Cardiac septum (tissue), 1 donor: ENCODE data around the gene GOLPH3L. TPM values are rescaled to one million over a fixed set of nuclear protein-coding genes. Genes with fewer than 3 reads are reported as not detected.
"Not testable (repeated sequence)": the region's sequence is repeated elsewhere in the genome, so short reads cannot be mapped to it uniquely, and the experiment has no call there.

Source experiments
- DNase-seq: peaks from one replicate; pipeline ENCODE4 v3.0.0-alpha.2; 2020; ENCODE audit warnings: low spot score
- intact Hi-C: fragments of 100-400 bp; cut with DNase I; formaldehyde crosslinking; loops from one replicate; pipeline ENCODE4 v1.14.0; 2022
- long read RNA-seq: library from polyadenylated mRNA; unstranded; transcript quantifications from one replicate; pipeline ENCODE4 v2.0.0, GENCODE V29; 2021
- total RNA-seq: library from RNA; stranded (reverse); fragmentation: NEBNext Ultra II Directional; extraction: Animal tissue kit (Norgen Biotek cat#: 25700); gene quantifications from one replicate; pipeline ENCODE4 v1.2.1, GENCODE V29; 2021
- donor health status: DM: no; HTN: no; CAD: no.

GOLPH3L gene
- total RNA-seq: 12.6 TPM
- long read RNA-seq, transcript GOLPH3L-201 (5 exons, 2,999 nt): major isoform, 9 of 15 reads
- long read RNA-seq, partial matches to known transcripts: 0 of 15 reads
- long read RNA-seq, other reads (novel, unspliced or antisense): 6 of 15 reads

DNA sequence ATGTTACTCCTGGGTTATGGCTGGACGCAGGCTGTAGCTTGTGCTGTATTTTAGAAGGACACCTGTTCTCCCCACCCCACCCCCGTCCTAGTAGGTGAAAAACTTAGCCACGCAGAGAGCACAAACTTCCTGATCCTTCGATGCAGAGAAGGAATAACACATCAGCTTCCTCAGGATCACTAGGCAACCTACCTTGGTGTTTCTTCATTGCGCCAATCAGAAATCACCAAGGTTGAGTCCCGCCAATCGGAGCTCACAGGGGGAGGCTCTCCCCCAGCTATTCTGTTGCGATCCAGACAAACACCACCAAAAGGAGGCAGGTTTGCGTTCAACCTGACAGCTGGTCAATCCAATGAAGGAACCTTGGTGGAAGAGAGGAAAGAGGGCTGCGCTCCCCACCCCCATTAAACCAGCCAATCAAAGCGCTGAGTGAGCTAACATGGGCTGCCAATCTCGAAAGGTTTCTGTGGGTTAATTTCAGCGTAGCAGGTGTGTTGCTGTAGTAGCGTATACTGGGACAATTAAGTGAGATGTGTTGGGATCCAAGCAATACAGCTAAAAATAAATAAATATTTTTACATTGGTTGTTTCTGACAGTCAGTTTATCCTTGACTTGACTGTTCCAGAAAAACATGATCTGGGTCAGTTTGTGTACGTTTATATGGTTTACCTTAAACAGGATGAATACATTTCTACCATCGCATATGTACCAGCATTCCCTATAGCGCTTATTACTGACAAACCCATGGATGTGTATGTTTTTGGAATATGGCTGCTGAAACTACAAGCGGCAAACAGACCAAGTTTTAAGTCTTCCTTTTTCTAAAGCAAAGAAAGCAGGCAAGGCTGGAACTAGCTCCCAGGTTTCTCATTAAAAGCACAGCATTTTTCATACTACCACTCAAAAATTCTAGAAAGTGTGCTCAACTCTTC, at the start of gene GOLPH3L:
Gene GOLPH3L (minus strand): TSS at position 160 of the 933 bp plus-strand sequence. CDS start 2,316 bp downstream, outside the sequence.
- intact Hi-C loops: loop anchor here (5.0 kb wide), 1 partner anchor 135 kb away; no protein-coding TSS in a partner anchor
- DNase-seq: peak; percentile 93

DNA sequence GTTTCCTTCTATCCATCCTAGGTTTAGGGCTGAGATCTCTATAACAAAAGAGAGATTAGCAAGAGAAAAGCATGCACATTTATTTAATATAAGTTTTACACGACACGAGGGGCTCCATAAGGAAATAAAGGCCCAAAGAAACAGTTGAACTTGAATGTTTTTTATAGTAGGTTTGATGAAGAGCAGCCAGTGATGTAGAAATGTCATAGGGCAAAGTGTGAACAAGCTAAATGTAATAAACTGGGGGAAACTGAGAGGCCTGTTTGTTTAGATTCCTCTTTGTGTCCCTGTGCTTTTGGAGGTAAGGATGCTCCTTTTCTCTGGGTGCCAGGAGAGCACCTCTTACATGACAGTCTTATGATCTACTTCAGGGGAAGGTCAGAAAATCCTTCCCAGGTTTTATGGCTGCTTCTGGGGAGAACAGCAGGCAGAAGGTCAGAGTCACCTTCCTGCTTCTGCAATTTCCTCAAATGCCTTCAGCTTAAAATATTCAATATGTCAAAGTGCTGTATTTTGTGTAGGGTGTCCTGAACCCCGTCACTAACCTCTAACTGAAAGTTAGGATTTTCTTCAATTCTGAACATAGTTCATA, 33.3 kb upstream of the GOLPH3L start:
- intact Hi-C loops: no loop called here

DNA sequence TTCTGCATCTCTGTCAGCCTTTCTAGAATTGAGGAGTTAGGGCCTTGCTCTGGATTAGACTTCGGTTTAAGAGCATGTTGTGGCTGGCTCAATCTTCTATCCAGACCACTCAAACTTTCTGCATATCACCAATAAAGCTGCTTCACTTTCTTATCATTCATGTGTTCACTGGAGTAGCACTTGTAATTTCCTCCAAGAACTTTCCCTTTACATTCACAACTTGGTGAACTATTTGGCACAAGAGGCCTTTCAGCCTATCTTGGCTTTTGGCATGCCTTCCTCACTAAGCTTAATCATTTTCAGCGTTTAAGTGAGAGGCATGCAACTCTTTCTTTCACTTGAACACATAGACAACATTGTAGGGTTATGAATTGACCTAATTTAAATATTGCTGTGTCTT, 27.4 kb upstream of the GOLPH3L start:
- intact Hi-C loops: no loop called here
- DNase-seq: no peak

More for the DNA sequence above, 33.3 kb upstream of the GOLPH3L start:
- DNase-seq: no peak

DNA sequence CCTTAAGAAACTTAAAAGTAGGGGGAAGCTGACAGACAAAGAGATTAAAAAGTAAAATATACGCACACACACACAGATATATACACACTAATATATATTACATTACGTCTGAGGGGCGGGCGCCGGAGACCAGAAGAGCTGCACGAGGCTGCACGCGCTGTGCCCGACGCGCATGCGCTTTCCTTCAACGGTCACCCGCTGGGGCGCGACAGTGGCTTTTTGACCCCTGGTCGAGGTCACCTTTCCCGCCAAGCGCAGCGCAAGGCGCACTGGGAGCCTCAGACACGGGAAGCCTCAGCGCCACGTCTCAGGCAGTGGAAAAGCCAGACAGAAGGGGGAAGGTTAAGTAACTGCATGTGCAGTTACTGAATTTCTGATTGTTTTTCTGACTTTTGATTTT, 23.7 kb upstream of the GOLPH3L start, which contains the start of gene HORMAD1:
Gene HORMAD1 (minus strand): TSS at position 193 of the 400 bp plus-strand sequence. CDS start 1,390 bp downstream, outside the sequence.
- intact Hi-C loops: no loop called here
- no peak for DNase-seq

DNA sequence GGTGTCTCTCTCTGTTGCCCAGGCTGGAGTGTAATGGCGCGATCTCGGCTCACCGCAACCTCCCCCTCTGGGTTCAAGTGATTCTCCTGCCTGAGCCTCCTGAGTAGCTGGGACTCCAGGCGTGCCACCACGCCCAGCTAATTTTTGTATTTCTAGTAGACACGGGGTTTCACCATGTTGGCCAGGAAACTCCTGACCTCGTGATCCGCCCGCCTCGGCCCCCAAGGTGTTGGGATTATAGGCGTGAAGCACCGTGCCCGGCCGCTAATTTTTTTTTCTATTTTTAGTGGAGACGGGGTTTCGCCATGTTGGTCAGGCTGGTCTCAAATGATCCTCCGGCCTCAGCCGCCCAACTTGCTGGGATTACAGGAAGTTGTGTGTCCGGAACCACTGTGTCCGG, 23.1 kb upstream of the GOLPH3L start:
- DNase-seq: no peak
- intact Hi-C loops: no loop called here

DNA sequence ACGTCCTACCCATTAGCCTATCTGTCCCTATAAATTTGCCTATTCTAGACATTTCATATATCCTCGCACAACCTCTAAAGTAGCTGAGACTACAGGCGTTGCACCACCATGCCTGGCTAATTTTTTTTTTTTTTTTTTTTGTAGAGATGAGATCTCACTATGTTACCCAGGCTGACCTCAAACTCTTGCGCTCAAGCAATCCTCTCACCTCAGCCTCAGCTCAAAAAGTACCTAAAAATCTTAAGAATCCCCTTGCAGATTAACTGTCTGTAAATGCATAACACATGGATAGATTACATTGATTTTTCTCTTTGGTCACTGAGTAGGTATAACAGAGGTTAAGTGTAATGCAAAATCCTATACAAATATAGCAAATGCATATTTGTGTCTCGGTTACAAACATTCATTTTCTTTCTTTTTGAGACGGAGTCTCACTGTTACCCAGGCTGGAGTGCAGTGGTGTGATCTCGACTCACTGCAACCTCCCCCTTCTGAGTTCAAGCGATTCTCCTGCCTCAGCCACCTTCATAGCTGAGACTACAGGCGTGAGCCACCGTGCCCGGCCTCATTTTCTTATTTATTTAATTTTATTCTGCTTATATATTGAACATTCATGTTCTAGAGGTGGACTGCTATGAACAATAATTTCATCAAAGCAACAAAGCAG, 21.4 kb upstream of the GOLPH3L start:
- DNase-seq: no peak
- intact Hi-C loops: no loop called here

DNA sequence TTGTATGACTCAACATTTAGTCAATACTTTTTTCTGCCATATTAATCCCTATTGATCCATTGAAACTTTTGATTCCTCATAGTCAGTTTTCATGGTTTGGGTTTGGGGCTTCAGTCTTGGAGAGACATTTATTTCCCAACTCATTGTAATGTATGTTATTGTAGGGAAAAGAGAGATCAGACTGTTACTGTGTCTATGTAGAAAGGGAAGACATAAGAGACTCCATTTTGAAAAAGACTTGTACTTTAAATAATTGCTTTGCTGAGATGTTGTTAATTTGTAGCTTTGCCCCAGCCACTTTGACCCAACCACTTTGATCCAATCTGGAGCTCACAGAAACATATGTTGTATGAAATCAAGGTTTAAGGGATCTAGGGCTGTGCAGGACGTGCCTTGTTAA, 12.1 kb upstream of the GOLPH3L start:
- DNase-seq, intact Hi-C loops: not testable (repeated sequence)

DNA sequence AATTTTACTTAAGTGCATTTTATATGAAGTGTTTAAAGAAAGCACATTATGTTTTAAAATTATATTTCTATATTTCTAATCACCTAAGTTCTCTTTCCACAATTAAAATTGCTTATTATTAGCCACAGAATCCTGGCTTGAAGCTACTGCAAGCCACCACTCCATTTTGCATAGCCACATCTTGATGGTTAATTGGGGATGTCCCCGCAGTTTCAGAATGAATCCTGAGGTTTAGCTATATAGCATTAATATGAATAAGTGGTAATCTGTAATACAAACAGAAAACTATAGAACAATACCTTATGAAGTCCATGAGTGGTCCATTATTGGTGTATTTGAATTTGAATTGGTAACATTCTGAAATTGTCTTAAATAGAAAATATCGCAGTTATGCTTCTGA, 11.6 kb upstream of the GOLPH3L start:
- intact Hi-C loops: no loop called here
- no peak for DNase-seq

DNA sequence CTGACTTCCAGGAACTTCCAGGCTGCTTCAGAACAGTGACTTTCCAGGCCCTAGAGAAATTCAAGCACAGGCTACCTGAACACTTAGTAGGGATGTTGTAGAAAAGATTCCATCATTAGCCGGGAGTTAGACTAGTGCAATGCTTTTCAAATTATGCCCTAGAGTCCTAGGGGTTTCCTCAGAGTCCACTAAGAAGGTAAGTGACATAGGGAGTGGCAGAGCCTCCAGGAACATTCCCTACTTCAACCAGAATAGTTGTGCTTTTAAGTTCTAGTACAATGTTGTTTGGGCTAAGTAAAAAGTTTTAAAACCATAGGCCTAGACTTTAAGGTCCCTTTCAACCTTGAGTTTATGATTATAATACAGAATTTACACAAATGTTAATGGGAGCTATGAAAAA, 9.1 kb upstream of the GOLPH3L start:
- intact Hi-C loops: no loop called here
- no peak for DNase-seq

DNA sequence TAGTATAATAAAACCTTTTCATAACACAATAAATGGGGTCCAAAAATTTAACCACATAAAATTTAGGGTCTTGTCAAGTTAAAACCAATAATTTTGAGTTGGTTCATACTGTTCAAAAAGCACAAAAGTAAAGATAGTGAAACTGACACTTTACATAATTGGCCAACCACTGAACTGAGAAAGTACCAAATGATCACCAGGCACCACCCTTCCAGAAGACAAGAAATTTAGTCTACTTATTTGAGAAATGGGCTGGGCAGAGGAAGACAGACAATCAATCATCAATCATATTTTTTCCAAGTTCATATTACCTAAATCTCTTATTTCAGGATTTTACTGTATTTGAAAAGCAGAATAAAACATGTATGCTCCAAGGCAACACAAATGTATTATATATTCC, 6.5 kb upstream of the GOLPH3L start:
- intact Hi-C loops: no loop called here
- DNase-seq: no peak

DNA sequence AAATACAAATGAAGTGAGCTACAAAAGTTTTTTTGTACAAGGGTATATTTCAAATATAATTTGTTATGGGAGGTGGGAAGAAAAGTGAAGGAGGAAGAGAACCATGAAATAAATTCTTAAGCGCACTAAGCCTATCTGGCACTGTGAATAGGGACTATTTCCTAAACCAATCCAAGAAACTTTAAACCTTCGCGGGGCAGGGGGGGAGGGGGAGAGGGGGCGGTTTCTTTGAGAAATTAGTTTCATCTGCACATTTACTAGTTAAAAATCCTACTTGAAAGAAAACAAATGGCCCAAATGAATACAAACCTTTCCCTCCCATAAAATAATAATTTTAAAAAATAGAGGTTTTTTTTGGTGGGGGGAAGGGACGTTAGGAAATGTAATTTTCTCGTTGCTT, 364 bp downstream of the GOLPH3L start:
- intact Hi-C loops: loop anchor here (5.0 kb wide), 1 partner anchor 134 kb away; no protein-coding TSS in a partner anchor
- DNase-seq: no peak

DNA sequence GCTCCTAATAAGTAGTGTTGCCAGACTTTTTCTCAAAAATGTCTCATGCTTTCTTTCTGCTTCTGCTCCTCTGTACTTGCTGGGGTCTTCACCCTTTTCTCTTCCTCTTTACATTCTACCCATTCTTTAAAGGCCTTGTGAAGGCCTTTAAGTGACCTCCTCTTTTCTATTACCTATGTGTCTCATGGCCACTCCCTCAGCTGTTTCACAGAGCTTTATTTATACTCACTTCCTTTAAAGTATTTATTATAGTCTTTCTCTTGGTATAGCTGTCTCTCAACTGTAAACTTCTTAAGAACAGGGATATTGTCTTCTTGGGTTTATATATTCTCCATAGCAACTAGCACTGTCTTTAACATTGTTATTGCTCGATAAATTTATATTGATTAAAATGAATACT, 792 bp downstream of the GOLPH3L start:
- intact Hi-C loops: loop anchor here (5.0 kb wide), 1 partner anchor 134 kb away; no protein-coding TSS in a partner anchor
- DNase-seq: no peak

DNA sequence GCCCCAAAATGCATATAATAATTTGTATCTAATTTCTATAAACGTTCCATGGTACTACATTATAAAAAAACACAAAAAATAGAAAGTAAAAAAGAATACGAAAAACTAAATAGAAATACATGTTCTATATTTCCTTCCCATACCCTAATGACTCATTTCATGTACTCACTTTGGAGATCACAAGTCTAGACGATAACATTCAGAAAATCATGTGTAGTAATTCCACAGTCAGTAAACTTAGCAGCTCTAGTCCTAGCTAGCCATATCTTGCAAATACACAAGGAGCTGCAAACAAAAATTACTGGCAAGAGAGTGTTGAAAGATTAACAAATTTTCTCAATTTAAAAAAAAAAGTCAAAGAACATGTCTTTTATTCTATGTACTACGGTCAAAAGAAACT, 1.4 kb downstream of the GOLPH3L start:
- no peak for DNase-seq
- intact Hi-C loops: loop anchor here (5.0 kb wide), 1 partner anchor 133 kb away; no protein-coding TSS in a partner anchor

DNA sequence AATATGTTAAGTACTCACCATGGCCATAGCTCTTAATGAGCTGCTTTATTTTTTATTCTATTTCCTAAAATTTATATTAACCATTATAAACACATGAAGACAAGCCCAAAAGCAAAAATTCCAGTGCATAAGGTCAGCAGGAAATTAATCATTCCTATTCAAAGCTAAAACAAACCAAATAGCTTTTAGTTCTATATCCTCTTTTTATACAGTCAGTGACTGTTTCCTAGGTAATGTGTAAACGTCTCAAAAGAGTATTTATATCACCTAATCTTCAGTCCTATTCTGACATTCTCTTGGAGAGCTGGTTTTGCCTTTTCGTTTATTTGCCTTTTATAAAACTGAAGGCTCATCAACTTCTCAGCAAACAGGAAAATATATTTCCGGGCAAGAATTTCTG, 4.2 kb downstream of the GOLPH3L start:
- DNase-seq: no peak
- intact Hi-C loops: no loop called here

DNA sequence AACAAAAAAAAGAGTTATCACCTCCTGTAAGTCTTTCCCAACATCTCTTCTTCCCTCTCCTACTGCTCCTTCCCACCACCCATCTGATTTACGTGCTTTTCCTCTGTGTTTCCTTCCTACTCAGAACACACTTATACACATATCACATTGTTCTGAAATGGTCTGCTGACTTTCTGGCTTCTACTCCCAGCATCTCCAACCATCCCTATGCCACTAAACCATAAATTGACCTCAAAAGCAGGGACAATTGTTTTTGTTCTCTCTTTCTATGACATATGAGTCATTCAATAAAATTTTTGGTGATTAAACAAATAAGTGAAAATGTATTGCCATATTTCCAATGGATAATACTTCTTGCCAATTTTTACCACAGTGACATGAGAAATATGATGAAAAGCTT, 8.2 kb downstream of the GOLPH3L start:
- intact Hi-C loops: no loop called here
- no peak for DNase-seq

DNA sequence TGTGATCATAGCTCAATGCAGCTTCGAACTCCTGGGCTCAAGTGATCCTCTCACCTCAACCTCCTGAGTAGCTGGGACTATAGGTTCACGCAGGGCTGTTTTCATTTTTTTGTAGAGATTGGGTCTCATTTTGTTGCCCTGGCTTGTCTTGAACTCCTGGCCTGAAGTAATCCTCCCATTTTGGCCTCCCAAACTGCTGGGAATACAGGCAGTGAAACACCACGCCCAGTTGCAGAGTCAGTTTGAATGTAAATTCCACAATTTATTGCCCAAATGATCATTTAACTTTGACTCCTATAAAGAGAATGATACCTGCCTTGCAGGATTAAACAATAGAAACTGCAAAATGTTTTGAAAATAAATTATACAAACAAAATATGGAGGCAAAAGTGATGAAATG, 10.7 kb downstream of the GOLPH3L start:
- intact Hi-C loops: no loop called here
- no peak for DNase-seq

DNA sequence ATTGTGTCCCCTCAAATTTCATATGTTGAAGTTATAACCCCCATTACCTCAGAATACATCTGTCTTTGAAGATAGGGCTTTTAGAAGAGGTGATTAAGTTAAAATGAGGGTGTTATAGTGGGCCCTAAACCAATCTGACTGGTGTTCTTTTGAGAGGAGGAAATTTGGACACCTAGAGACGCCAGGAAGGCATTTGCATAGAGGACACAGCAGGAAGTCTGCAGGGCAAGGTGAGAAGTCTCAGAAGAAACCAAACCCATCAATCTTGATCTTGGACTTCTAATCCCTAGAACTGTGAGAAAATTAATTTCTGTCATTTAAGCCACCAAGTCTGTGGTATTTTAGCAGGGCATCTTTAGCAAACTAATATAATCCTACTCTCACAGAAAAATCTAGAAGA, 13.0 kb downstream of the GOLPH3L start:
- no peak for DNase-seq
- intact Hi-C loops: no loop called here

DNA sequence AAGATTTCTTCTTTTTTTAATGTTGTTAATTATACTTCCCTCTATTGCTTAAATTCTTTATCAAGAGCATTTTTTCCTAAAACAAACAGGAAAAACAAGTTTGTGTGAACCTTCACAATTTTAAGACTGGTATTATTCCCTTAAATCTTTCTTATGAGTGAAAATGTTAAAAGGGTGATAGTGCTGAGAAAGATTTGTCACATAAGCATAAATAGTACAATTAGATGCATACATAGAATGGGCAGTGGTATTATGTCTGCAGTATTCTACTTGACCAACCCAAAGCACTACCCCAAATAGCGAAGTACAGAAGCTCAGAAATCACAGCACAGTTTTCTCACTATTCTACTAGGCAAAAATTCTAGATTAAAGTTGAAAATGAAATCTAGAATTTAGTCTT, 18.0 kb downstream of the GOLPH3L start:
- intact Hi-C loops: no loop called here
- no peak for DNase-seq

DNA sequence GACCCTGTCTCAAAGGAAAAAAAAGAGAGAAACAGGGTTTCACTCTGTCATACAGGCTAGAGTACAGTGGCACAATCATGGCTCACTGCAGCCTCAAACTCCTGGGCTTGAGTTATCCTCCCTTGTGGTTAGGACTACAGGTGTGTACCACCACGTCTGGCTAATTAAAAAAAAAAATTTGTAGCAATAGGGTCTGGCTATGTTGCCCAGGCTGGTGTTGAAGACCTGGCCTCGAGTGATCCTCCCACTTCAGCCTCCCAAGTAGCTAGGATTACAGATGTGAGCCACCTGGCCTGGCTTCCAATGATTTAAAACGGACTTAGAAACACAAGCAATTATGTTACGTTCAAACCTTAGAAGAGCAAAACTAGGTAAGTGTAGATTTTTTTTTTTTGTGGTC, 22.1 kb downstream of the GOLPH3L start:
- intact Hi-C loops: no loop called here
- no peak for DNase-seq

DNA sequence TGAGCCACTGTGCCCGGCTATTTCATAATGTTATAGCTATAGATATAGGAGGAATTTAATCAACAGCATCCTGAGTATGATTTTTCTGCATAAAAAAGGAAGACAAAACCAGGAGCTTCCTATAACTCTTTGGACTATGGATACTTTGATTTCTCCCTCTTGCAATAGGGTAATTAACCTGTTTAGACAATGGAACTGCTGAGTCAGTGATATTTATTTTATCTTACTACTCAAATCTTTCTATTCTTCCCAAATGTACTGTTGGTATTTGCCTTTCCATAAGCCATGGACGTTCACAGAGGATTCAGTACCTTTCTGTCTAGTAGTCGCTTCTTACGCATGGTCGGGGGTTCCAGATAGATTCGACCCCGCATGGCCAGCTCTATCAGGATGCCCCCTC, 33.6 kb downstream of the GOLPH3L start:
- no peak for DNase-seq
- intact Hi-C loops: no loop called here
